Type B pancreatic cell (in vitro differentiated cells): ENCODE results near the gene ZNF516. TPM values are rescaled to one million over a fixed set of nuclear protein-coding genes. Genes with fewer than 3 reads are reported as not detected.
"Not testable (repeated sequence)": the region's sequence is repeated elsewhere in the genome, so short reads cannot be mapped to it uniquely, and the experiment has no call there.

Source experiments
- DNase-seq: peaks from one replicate; pipeline ENCODE4 v3.0.0; 2021; ENCODE audit warnings: mixed read lengths; ENCODE audit not compliant: unreplicated experiment; ENCODE audit errors: extremely low spot score
- H3K27ac Mint-ChIP-seq: 2 replicates; pipeline ENCODE4 v1.8.0; 2021; ENCODE audit warnings: mild to moderate bottlenecking, mixed read lengths
- H3K27me3 Mint-ChIP-seq: 2 replicates; pipeline ENCODE4 v1.8.0; 2021; ENCODE audit warnings: mixed read lengths
- H3K36me3 Mint-ChIP-seq: 2 replicates; pipeline ENCODE4 v1.8.0; 2021; ENCODE audit warnings: mixed read lengths
- H3K4me1 Mint-ChIP-seq: one replicate; pipeline ENCODE4 v1.8.0; 2021; ENCODE audit warnings: mixed read lengths; ENCODE audit not compliant: unreplicated experiment
- H3K4me3 Mint-ChIP-seq: 2 replicates; pipeline ENCODE4 v1.8.0; 2021; ENCODE audit warnings: mild to moderate bottlenecking, mixed read lengths
- H3K9me3 Mint-ChIP-seq: 2 replicates; pipeline ENCODE4 v1.8.0; 2021; ENCODE audit warnings: mixed read lengths
- CTCF ChIP-seq: fragments of 200-600 bp; sonication (generic); conservative IDR thresholded peaks from 2 replicates; pipeline ENCODE4 v1.5.0; 2021; ENCODE audit warnings: antibody characterized with exemption, mild to moderate bottlenecking
- total RNA-seq: library from RNA; stranded (reverse); gene quantifications from 2 replicates; pipeline ENCODE4 v1.2.1, GENCODE V29; 2021; ENCODE audit warnings: low replicate concordance

Gene ZNF516
- total RNA-seq, 1 donor from 2014 or later, result 71.2 TPM

GRCh38 chr18:76479351-76480238 lies 15.4 kb downstream of the ZNF516 start:
- Mint-ChIP-seq H3K4me1 (peaks cover 46% of the 10 kb centered on the region), H3K9me3 (no peaks in the 10 kb centered on the region), H3K36me3 (peaks cover 21% of the 10 kb centered on the region), H3K4me3 (no peak overlapping the region), H3K27ac (no peak overlapping the region), H3K27me3 (no peaks in the 10 kb centered on the region)
- DNase-seq, result no peak
- no peak for TF ChIP-seq CTCF

- TF ChIP-seq CTCF, result no peak
- Mint-ChIP-seq H3K4me1 (peaks cover 37% of the 10 kb centered on the region), H3K27me3 (no peaks in the 10 kb centered on the region), H3K27ac (peak overlapping the region; percentile 71), H3K36me3 (peaks cover 18% of the 10 kb centered on the region), H3K9me3 (no peaks in the 10 kb centered on the region), H3K4me3 (peak overlapping the region; percentile 12)
- no peak for DNase-seq
Measured at GRCh38 chr18:76476665-76477561, 18.1 kb downstream of the ZNF516 start.

GRCh38 chr18:76475450-76476194 lies 19.4 kb downstream of the ZNF516 start:
- DNase-seq, result no peak
- H3K27me3 Mint-ChIP-seq, result no peaks in the 10 kb centered on the region
- H3K36me3 Mint-ChIP-seq, result peaks cover 14% of the 10 kb centered on the region
- H3K9me3 Mint-ChIP-seq, result no peaks in the 10 kb centered on the region
- TF ChIP-seq CTCF, result no peak
- no peak overlapping the region for H3K4me3 Mint-ChIP-seq
- H3K27ac Mint-ChIP-seq, result no peak overlapping the region
- peaks cover 30% of the 10 kb centered on the region for H3K4me1 Mint-ChIP-seq

GRCh38 chr18:76474824-76475223 lies 20.2 kb downstream of the ZNF516 start:
- Mint-ChIP-seq H3K36me3 (peaks cover 14% of the 10 kb centered on the region), H3K9me3 (no peaks in the 10 kb centered on the region), H3K27me3 (no peaks in the 10 kb centered on the region), H3K4me3 (no peak overlapping the region), H3K27ac (no peak overlapping the region), H3K4me1 (peaks cover 38% of the 10 kb centered on the region)
- DNase-seq, result no peak
- TF ChIP-seq CTCF, result no peak

GRCh38 chr18:76473521-76473920 lies 21.5 kb downstream of the ZNF516 start:
- not testable (repeated sequence) for H3K27me3 Mint-ChIP-seq, H3K9me3 Mint-ChIP-seq, H3K4me3 Mint-ChIP-seq, DNase-seq, H3K27ac Mint-ChIP-seq
- H3K4me1 Mint-ChIP-seq, result peaks cover 38% of the 10 kb centered on the region
- H3K36me3 Mint-ChIP-seq, result peaks cover 20% of the 10 kb centered on the region
